SU-DHL-6 (cell line): ENCODE results near the gene QSOX2.

Source experiments
- EZH2phosphoT487 ChIP-seq: fragments of 200-600 bp; sonication (generic), shearing (Covaris generic); conservative IDR thresholded peaks from 2 replicates; pipeline ENCODE4 v1.6.1; 2018; ENCODE audit warnings: mild to moderate bottlenecking, antibody characterized with exemption, low read length, moderate library complexity, mixed read lengths
- TF ChIP-seq, protein P1 (sequence below): fragments of 200-600 bp; sonication (generic); IDR thresholded peaks from one replicate; pipeline ENCODE4 v1.5.1; 2017; ENCODE audit warnings: antibody characterized with exemption, mild to moderate bottlenecking, low read length, moderate library complexity; ENCODE audit not compliant: insufficient read depth, poor library complexity, severe bottlenecking

DNA sequence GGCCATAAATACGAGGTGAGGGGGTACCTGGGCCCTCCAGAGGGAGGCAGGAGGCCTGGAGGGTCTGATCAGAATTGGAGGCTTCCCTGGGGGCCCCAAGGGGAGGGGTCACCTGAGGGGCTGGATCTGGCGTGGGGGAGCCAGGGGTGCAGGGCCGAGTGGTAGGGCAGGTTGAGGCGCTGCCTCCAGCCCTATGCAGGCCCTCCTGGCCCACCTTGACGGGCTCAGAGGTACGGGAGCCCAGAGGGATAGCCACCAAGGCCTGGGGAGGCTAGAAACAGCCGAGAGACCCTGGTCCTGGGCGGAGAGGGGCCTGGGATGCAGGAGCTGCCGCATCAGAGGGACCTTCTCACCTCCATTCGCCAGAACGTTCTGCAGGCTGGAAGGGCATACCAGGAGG lies 65.0 kb downstream of the QSOX2 start:
- TF ChIP-seq, protein P1, sequence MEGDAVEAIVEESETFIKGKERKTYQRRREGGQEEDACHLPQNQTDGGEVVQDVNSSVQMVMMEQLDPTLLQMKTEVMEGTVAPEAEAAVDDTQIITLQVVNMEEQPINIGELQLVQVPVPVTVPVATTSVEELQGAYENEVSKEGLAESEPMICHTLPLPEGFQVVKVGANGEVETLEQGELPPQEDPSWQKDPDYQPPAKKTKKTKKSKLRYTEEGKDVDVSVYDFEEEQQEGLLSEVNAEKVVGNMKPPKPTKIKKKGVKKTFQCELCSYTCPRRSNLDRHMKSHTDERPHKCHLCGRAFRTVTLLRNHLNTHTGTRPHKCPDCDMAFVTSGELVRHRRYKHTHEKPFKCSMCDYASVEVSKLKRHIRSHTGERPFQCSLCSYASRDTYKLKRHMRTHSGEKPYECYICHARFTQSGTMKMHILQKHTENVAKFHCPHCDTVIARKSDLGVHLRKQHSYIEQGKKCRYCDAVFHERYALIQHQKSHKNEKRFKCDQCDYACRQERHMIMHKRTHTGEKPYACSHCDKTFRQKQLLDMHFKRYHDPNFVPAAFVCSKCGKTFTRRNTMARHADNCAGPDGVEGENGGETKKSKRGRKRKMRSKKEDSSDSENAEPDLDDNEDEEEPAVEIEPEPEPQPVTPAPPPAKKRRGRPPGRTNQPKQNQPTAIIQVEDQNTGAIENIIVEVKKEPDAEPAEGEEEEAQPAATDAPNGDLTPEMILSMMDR = no peak
- no peak for TF ChIP-seq EZH2phosphoT487
